GM18502 (cell line): ENCODE measurements around the gene CCDC102A.
"Not testable (repeated sequence)": the region's sequence is repeated elsewhere in the genome, so short reads cannot be mapped to it uniquely, and the experiment has no call there.

Experiments used
- ATAC-seq: cut with Tn5 transposase; IDR thresholded peaks from one replicate; pipeline ENCODE4 v1.9.1; 2021; ENCODE audit warnings: mild to moderate bottlenecking; ENCODE audit not compliant: unreplicated experiment, poor library complexity

Gene CCDC102A

DNA sequence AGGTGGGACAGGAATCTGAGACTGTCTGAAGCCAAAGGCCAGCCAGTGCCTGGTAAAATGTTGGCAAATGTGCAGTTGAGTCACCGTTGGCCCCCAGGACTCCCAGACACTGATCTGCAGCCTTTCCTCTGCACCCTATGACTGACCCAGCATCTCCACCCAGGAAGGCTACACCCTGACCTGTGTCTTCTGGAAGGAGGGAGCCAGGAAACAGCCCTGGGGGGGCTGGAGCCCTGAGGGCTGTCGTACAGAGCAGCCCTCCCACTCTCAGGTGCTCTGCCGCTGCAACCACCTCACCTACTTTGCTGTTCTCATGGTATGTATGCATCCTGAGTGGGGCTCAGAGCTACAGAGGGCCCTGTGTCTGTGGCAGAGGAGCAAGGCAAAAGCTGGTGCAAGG lies 30.1 kb upstream of the CCDC102A start:
- ATAC-seq, result no peak

DNA sequence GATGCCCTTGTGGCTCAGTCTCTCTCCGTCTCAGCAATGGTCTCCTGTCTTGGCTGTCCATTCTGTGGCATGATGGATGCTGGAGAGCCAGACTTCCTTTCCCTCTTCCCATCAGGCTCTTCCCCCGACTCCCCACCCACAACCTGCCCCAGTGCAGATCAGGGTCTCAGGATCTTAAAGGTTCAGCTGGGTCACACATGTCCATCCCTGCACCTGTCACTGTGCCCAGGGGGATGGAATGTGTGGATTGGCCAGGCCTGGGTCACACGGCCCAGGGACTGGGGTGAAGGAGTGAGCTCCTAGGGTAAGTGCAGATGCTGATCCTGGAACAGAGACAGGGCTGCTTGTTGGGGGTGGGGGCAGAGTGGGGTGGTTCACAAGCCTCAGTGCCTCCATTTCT lies 29.1 kb upstream of the CCDC102A start:
- no peak for ATAC-seq

DNA sequence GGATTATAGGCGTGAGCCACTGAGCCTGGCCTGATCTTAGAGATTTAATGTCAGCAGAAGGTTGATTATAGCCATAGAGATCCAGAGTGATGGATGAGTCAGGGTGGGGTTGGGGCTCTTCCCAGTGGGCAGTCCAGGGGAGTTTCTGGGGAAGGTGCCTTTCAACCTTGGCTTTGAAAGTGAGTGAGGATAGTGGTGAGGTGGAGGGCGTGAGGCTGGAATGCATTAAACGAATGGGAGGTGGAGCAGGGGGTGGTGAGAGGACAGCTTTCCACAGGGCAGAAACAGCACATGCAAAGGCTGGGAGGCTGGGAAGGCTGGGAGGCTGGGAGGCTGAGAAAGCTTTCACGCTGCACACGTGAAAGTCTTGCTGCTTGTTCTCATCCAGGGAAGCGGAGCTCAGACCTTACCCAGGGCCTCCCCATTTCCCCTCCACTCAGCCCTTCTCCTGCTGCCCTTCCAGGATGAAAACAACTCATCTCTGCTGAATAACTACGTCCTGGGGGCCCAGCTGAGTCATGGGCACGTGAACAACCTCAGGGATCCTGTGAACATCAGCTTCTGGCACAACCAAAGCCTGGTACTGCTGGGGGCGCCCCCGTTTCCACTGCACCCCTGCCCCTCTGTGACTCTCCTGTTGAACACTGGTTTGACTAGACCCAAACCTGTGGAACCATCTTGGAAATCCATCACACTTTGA lies 28.4 kb upstream of the CCDC102A start:
- no peak for ATAC-seq

GRCh38 chr16:57563761-57564160 lies 27.4 kb upstream of the CCDC102A start:
- no peak for ATAC-seq

- no peak for ATAC-seq
These were observed 27.0 kb upstream of the CCDC102A start for GRCh38 chr16:57563487-57563750.

DNA sequence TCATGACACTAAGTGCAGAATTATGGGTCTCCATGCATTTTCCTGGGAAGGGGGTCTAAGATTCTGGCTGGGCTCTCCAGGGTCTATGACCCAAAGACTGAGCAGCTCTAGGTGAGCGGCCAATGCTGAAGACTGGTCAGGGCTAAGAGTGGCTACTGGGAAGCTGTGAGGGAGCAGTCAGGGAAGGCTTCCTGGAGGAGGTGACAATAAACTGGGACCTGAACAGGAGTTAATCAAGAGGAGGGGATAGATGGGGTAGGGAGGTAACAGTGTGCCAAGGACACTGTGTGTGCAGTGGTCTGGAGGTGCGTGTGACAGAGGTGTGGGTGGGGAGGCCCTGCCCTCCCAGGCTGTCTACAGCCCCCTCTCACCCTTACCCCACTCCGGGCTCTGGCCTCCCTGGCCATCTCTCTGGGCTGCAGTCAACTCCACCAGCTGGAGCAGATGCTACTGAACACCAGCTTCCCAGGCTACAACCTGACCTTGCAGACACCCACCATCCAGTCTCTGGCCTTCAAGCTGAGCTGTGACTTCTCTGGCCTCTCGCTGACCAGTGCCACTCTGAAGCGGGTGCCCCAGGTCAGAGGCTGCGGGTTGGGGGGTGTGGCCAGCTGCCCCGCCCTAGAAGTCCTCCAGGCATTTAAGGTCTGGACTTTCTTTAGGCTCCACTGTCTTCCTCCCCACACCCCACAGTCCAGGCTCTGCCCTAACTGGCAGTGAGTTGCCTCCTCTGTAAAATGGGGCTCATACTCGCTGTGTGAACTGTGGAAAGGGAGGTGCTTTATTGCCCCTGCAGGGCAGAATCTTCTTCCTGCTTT lies 26.5 kb upstream of the CCDC102A start:
- no peak for ATAC-seq

DNA sequence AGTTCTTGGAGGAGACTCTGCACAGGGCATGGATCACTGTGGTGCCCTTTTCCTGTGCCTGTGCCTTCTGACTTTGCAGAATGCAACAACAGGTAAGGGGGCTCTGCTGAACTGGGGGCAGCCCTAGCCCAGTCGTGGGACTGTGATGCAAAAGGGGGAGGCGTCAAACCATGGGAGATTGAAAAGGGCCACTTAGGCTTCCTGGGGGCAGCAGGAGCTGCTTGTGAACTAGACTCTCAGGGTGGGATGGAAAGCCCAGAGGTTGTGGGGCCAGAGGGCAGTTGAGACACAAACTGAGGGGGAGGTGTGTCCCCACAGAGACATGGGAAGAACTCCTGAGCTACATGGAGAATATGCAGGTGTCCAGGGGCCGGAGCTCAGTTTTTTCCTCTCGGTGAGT lies 25.7 kb upstream of the CCDC102A start:
- ATAC-seq, result no peak

DNA sequence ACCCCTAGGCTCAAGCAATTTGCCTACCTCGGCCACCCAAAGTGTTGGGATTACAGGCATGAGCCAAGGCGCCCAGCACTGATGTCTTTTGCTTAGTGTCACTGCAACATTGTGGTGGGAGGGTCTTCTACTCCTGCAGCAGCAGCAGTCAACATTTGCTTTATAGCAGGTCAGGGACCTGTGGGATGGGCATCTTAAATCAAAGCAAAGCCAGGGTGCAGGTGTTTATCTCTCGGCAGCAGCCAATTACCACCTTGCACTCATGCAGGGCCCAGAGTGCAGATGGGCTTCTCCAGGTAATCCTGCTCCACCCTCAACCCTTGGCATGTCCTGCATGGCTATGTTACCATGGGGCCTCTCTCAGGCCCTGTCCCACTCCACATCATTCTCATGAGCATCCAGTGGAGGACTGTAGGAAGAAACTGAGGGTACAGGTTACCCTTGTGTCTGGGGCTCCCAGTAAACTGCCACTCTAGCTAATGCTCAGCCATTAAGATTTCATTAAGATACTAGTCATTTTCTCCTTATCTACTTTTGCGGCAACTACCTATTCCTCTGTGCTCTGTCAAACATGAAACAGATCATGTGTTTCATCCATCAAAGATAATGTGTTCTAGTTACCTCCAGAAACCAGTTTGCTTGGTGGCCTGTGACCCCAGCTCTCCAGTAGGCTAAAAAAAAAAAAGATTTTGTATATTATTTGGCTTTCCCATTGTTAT lies 22.9 kb upstream of the CCDC102A start:
- ATAC-seq, result no peak

DNA sequence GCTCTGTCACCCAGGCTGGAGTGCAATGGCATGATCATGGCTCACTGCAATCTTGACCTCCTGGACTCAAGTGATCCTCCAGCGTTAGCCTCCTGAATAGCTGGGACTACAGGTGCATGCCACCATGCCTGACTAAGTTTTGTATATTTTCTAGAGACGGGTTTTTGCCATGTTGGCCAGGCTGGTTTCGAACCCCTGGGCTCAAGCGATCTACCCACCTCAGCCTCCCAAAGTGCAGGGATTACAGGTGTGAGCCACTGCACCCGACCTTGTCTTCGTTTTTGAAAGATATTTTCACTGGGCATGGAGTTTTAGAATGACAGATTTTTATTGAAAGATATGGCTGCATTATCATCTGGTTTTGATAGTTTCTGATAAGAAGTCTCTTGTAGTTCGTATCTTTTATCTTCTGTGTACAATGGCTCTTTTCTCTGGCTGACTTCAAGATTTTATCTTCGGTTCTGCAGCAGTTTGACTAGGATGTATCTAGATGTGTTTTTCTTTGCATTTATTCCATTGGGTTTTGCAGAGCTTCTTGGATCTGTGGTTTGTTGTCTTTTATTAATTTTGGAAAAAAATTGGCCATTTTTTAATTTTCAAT lies 20.7 kb upstream of the CCDC102A start:
- no peak for ATAC-seq

GRCh38 chr16:57555831-57556230 lies 19.5 kb upstream of the CCDC102A start:
- no peak for ATAC-seq

GRCh38 chr16:57551057-57551456 lies 14.7 kb upstream of the CCDC102A start:
- no peak for ATAC-seq

GRCh38 chr16:57549730-57550129 lies 13.4 kb upstream of the CCDC102A start:
- no peak for ATAC-seq

- no peak for ATAC-seq
These were observed 12.0 kb upstream of the CCDC102A start for GRCh38 chr16:57548408-57548807.

DNA sequence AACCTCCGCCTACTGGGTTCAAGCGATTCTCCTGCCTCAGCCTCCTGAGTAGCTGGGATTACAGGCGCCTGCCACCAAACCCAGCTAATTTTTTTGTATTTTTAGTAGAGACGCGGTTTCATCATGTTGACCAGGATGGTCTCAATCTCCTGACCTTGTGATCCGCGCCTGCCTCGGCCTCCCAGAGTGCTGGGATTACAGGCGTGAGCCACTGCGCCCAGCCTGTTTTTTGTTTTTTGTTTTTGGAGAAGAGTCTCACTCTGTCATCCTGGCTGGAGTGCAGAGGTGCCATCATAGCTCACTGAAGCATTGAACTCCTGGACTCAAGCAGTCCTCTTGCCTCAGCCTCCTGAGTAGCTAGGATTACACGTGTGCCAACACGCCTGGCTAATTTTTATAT lies 11.2 kb upstream of the CCDC102A start:
- ATAC-seq, result not testable (repeated sequence)

- ATAC-seq, result peak; percentile 80
These were observed 7.8 kb upstream of the CCDC102A start for GRCh38 chr16:57544124-57544653.

- no peak for ATAC-seq
These were observed 5.5 kb upstream of the CCDC102A start for GRCh38 chr16:57541754-57542435.

GRCh38 chr16:57540906-57541753 lies 4.8 kb upstream of the CCDC102A start:
- no peak for ATAC-seq

DNA sequence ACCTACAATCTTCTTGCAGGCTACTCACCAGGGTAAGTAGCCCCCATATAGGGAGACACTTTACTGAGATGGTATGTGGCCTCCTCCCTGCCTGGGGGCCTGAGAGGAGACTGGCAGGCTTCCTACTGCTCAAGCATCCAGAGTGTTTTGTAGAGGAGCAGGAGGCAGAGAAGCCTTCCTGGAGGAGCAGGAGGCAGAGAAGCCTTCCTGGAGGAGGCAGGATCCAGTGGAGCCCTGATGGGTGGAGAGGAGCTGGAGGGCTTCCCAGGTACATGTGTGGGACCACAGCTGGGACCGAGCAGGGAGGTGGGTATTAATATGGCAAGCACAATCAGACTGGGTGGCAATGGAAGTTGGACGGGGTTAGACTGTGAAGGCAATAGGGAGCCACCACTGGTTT lies 4.0 kb upstream of the CCDC102A start:
- ATAC-seq, result no peak

DNA sequence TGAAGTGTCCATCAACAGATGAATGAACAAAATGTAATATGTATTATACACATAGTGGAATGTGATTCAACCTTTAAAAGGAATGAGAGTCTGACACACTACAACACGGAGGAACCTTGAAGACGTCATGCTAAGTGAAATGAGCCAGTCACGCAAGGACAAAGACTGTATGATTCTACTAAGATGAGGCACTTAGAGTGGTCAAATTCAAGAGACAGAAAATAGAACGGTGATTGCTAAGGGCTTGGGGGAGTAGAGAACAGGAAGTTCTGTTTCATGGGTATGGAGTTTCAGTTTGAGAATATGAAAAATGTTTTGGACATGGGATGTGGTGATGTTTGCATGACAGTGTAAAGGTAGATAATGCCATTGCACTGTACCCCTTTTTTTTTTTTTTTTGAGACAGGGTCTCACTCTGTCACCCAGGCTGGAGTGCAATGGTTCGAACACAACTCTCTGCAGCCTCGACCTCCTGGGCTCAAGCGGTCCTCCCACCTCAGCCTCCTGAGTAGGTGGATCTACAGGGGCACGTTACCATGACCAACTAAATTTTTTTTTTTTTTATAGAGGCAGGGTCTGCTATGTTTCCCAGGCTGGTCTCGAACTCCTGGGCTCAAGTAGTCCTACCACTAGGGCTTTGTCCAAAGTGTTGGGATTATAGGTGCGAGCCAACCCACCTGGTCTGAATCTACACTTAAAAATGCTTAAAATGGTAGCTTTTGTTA lies 2.9 kb upstream of the CCDC102A start:
- ATAC-seq, result peak; percentile 46
